ENCODE measurements around the gene SNX20.

- TF ChIP-seq, protein P1, sequence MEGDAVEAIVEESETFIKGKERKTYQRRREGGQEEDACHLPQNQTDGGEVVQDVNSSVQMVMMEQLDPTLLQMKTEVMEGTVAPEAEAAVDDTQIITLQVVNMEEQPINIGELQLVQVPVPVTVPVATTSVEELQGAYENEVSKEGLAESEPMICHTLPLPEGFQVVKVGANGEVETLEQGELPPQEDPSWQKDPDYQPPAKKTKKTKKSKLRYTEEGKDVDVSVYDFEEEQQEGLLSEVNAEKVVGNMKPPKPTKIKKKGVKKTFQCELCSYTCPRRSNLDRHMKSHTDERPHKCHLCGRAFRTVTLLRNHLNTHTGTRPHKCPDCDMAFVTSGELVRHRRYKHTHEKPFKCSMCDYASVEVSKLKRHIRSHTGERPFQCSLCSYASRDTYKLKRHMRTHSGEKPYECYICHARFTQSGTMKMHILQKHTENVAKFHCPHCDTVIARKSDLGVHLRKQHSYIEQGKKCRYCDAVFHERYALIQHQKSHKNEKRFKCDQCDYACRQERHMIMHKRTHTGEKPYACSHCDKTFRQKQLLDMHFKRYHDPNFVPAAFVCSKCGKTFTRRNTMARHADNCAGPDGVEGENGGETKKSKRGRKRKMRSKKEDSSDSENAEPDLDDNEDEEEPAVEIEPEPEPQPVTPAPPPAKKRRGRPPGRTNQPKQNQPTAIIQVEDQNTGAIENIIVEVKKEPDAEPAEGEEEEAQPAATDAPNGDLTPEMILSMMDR (IDR thresholded peaks at IDR 0.05; ENCODE audit: low read depth, low read length): no peak
- no peak for TF ChIP-seq EZH2phosphoT487 (IDR thresholded peaks at IDR 0.05; ENCODE audit: low read depth)
Observed at GRCh38 chr16:50705436-50706110, 24.5 kb upstream of the SNX20 start.

All from OCI-LY3 (cell line).